Activated CD8-positive, alpha-beta memory T cell treated with anti-CD3 and anti-CD28 coated beads for 1 hour (primary cell): ENCODE data around the gene BBX.
"Not testable (repeated sequence)": the region's sequence is repeated elsewhere in the genome, so short reads cannot be mapped to it uniquely, and the experiment has no call there.

Source experiments
- DNase-seq, 2 donors: peaks; one replicate each; pipeline ENCODE4 v3.0.0-alpha.2; 2020; ENCODE audit warnings: low read depth in 1 of 2; ENCODE audit errors: extremely low read depth in 1 of 2

The BBX gene

DNA sequence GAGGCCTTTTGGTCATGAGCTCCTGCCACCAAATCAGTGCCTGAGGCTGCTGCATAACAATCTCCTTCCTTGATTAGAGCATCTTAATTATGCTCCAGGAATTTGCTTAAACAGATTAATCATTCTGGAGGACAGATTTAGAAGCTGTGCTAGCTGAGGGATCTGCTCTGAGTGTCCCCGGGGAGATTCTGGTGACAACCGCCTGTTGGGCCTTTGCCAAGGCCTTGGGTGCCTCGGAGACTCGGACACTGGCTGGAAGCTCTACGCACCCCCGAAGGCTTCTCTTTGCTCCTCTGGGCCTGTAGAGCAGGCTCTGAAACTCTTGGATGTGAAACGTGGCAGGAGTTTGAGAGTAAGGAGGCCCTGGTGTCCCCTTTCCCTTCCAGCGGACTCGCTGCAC lies 304.0 kb downstream of the BBX start:
- no peak for DNase-seq

DNA sequence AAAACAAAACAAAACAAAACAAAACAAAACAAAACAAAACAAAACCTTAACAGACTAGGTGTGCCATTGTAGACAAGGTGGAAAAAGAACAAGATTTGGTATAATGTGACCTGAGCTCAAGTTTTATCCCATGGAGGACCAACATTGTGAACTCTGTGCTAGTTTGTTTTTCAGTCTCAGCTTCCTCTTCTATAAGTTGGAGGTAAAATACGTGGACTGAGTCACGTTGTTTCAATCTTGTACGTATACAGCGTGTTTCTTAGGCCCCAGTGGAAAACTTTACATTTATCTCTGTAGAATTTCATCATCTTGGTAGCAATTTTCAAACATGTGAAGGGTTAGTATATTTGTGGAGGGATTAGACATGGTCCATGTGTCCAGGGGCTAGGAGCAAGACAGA lies 306.4 kb downstream of the BBX start:
- DNase-seq, result no peak

DNA sequence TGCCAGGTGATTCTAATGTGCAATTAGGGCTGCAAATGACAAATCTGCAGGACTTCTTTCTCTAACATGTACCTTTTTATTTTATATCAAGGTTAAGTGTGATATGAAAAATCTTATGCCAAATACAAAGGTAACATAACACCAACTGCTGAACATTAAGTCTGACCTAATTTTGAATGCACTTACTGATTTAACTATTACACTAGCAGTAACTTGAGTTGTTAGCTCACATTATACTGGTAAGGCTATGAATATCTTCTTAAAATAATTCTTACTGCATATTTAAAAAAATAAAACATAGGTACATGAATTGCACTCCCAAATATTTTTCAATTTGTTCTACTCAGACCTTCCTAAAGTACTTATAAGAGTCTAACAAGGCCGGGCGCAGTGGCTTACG lies 308.8 kb downstream of the BBX start:
- no peak for DNase-seq

DNA sequence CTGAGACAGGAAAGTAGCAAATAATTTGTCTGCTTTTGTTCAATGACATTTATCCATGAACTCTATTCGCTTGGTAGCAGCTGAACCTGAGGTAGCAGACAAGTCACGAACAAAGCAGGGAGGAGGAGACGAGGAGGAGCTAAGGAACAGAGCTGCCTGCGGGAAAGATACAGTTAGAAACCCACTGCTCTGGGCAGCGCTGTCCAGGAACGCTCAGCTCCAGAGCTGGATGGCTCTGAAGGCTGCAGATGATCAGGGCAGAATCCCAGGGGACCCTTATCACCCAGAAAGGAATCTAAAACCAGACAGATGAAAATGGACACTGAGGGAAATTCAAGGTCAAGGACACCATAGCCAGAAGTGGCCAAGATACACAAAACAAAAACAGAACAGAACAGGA lies 310.3 kb downstream of the BBX start:
- no peak for DNase-seq

DNA sequence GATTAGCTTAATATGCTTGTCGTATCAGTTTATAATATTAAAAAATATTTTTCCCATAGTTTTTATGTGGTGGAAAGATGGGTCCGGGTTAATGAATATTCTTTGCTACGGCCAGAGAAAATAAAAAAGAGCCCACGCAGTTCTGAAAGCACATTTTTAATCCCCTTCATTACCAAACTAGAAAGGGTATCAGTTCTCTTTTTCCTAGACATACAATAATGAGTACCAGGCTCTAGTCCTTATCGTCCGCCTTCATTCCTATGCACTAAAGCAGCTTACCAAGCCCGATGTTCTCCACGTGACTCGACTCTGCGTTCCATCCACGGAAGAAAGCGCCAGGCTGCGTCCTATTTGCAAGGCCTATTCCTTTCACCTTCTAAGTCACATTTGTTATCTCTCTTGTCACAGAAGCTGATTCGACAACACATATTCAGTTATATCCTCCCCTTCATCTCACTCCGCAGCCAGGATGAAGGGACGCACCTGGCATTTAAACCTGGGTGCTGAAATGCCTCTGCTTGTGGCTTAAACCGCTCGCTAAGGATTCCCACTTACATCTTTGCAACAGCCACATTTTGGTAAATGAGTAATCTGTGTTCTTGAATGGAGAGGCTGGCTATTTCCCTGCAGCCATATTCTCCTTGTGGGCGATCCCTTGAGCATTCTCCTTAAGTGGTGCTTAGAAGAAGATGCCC lies 311.1 kb downstream of the BBX start:
- no peak for DNase-seq

DNA sequence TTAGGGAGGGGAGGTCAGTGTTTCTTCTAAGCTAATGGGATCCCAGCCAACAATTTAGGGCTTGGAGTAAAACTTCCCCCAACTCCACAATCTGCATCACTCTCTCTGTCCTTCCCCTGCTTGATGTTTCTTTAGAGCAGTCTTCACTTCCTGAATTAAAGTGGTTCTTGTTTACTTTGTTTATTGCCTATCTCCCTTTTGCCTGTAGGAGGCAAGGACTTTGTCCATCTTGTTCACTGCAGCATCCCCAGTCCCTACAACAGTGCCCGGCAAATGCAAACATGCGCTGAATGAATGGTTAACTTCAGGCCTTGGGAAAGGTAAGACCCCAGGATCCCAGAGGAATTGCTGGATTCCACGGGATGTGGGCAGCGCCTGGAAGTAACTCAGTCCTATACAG lies 312.2 kb downstream of the BBX start:
- DNase-seq, result not testable (repeated sequence)

DNA sequence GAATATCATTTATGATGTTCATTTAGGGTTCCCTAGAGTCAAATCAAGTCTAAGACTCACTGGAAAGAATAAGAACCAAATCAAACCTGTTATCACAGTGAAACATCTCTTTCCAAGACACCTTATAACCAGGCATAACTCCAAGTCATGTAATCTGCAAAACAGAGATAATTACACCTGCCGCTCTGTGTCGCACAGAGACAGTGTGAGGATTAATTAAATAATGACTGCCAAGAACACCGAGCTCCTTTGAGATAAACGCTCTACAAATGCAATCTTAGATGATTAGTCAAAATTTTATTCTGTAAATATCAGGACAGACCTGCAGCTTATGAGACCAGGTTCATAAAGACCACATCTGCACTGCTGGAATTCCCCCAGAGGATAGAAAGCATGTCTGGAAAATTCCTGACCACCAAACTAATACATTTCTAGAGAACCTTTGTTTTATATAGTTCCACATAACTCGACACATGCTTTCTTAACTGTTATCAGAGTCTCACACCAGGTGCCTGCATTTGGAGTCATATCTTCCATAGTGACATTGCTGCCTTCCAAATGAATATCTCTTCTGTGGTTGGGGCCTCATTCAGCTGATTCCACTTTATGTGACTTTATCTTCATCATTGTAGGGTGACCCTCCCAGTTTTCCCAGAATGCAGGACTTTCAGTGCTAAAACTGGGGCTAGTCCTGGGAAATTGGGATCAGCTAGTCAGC lies 315.3 kb downstream of the BBX start:
- no peak for DNase-seq

DNA sequence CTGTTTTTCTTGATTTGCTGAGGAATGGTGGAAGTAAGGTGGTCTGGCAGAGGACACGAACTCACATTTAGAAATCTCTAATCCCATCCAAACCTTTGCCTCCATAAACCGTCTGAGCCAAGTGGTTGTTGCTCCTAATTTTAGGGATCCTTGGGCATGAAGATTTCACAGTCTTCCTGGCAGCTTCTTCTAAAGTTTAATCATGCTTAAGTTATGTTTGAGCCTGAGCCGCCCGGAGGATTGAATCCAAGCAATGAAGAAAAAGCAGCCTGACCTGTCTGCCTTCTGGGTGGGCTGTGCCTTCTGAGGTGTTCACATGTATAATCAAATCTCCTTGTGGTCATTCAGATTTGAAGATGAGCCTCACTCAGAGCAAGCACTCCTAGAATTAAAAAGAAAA lies 319.1 kb downstream of the BBX start:
- no peak for DNase-seq

DNA sequence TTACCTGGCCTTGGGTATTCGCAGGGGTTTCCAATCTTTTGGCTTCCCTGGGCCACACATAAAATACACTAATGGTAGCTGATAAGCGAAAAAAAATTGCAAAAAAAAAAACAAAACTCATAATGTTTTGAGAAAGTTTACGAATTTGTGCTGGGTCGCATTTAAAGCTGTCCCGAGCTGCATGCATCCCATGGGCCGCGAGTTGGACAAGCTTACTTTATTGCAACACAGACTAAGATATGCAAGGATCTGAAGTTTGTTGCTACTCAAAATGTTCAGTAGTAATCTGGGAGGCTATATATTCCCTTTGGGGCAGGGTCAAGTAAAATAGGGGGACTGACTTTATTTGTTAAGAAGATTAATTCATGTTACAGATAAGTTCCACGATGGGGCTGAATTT lies 320.2 kb downstream of the BBX start:
- DNase-seq, result no peak

DNA sequence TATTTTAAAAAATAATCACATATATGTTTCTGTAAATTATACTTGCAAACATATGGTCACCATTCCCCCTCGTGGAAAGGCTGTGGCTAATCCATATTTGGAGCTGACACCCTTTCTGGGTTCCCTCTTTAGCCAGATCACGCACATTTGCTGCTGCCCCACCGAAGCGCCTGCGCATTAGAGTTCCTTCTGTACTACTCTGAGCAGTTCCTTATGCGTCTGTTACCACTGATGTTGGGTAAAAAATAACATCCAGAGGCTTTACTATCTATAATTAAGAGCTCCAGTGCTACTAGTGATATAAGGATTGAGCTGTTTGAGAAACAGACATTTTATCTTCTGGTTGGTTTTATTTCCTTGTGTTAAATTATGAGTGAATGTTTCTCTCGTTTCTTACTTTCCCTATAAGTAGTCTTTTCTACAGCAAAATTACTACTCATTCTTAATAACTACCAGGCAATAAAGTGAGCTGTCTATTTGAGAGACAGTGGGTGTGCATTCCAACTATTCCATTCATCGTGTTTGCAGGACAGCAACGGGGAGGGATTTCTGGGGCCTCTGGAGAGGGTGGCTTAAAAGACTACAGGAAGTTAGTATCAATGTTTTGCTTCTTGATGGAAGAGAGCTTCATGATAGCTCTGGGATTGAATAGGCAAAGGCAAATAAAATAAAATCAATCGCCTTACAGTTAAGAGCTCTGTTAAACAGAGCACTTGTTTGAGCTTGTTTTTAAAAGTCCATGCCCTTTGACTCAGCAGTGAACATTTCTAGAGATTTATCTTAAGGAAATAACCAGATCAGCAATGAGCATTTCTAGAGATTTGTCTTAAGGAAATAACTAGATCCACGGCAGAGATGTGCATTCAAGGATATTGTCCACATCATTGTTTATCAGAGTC lies 322.9 kb downstream of the BBX start:
- no peak for DNase-seq

DNA sequence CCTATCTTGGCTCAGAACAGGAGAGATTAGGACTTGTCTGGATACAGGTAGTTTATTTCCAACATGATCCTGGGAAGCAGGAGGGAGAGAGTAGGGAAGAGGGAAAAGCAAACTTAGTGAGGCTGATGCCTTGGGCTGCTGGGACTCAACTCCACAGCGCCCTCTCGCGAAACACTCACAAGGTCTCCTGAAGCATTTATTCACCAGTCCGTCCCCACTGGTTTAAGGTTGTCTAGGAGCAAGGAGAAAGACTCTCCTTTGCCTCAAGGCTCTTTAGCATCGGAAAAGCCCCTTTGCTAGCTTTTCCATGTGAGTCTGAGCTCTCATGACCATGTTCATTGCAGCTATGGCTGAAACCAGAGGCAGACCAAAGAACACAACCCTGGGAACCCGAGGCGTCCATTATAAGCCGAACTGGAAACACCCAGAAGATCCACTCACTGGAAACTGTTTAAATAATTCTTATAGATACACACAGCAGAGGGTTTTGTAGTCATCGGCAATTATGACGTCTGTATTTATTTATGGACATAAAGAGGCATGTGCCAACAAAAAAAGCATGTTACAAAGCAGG lies 323.6 kb downstream of the BBX start:
- DNase-seq, result peak in 1 of 2 donors; percentile 1

DNA sequence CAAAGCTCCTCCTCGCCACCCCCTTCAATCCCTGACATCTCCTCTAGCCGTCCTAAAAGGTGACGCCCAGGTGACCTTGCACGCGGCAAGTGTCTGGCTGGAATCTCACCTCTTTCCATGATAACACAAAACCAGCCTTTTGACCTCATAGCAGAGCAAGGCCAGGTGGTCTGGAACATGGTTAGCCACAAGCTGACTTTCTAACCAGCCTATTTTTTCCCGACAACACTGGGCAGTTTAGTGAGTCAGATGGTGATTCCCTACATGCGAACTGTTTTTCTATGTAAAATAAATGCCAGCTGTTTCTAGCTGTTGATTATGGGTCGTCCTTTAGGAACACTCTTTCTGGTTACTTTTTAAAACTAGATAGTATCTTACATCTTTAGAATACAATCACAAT lies 325.0 kb downstream of the BBX start:
- DNase-seq, result no peak

DNA sequence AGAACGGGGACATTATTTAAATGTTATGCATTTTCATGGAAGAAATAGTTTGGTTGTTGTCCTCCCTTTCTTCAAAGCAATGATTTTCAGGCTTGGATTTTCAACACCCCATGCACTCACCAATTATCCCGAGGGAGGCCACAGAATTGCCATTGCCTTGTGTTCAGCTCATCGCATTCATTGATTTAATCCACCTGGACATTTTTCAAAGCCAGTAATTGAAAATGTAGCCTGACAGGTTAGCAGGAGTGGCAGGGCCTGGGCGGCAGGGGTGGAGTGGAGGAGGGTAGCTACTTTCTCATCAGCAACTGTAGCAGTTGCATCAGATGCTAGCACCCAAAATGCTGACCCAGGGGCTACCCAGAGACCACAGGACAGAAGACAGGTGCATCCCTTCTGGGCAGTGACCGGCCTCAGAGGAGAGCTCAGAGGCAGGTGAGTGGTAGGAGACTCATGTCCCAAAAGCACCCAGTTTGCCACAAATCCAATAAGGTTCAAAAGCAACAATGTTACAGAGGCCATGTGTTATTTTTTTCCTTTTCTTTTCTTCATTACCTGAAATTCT lies 325.7 kb downstream of the BBX start:
- no peak for DNase-seq

DNA sequence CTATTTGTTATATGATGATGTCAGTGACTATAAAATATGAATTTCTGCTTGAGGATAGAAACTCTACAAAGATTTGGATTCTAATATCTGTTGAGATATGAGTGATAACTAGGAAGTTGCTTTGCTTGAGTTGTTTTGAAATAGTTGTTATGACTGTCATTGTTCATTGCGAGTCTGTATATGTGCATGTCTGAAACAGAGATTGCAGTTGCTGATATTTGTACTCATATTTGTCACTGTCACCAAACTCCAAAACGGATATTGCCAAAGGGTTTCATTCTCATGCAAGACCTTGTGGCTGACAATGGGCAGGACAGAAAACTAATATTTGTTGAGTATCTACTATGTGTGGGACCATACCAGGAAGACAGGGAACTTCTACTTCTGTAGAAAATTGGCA lies 327.9 kb downstream of the BBX start:
- DNase-seq, result no peak

DNA sequence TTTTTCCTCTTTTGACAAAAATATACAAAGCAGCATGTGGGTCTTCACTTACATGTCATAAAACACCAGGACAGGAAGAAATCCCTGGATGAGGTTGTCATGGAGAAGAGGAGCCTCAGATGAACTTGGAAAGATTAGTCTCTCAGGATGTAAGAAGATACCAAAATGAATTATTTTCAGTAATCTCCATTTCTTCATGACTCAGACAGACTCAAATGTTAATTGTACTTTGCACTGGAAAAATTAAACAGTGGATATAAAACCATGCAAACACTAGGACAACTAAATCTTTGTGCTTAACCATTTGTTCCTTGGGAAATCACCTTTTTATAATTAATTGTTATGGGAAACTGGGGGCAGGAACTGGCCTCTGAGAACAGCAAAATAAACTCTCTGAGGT lies 331.1 kb downstream of the BBX start:
- DNase-seq, result no peak

DNA sequence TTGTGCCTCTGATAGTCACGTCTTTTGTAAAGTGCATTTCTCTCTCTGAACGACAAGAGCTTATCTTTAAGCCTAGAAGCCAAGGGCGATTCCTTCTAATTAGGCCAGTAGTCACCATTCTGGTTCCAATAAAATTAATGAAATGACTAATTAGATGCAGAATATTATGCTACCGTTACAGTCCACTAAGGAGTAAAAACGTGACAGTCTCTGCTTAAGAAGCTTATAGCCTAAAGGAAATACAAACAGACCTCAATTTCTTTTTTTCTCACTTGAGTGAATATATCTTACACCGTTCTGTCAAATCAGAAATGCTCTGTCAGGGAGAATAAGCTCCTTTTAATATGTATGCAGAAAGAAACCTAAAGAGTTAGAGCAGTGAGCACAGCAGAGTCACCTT lies 332.0 kb downstream of the BBX start:
- no peak for DNase-seq

DNA sequence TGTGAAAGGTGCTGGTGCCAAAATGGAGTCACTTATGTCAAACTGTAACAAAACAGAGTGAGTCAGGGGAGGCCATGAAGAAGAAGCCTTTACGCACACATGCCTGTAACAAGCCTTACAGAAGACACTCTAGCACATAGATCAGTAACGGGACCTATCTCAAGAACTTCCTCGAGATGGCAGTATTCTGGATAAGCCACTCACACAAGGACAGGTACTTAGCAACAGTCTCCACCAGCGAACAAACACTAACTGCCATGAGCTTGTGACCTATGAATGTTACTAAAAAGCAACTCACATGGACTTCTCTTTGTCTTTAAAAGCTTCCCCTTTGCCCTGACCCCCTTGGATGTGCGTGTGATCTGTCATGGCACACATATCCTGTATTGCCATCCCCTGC lies 332.9 kb downstream of the BBX start:
- DNase-seq, result no peak

DNA sequence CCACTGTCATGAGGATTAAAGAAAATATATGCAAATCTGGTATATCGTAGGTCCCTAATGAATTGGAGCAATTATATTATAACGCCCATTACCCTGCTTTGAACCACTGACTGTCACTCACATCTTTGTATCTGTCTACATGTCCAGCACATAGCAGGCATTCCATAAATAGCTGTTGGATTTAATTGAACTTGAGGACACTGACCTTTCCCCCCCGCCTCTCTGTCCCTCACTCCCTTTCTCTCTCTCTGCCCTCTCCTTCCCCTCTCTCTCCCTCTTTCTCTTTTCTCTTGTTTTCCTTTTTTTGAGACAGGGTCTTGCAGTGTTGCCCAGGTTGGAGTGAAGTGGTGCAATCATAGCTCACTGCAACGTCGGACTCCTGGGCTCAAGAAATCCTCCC lies 335.1 kb downstream of the BBX start:
- no peak for DNase-seq

DNA sequence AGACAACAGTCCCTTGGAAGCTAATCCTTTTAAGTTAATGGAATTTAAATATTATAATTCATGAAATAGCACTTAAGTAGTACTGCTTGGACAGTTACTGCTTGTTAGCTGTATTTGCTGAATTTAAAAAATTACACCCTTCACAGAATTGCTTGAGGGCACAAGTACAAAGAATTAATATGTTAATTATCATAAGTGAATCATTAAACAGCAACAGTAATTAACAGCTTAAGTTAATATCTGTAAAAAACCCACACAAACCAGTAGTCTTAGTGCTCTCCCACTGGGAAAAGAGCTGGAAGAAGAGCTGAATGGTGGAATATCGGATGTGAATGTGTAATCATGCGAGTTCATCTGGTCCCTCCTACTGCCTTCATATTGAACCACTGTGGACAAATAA lies 336.1 kb downstream of the BBX start:
- no peak for DNase-seq
